Neutrophil (primary cell): ENCODE measurements around the gene SEC22A.

Experiments
- H3K27ac ChIP-seq: fragments of 200-600 bp; sonication (generic); 2 replicates; pipeline ENCODE4 v1.5.1; 2016; ENCODE audit warnings: mild to moderate bottlenecking, moderate library complexity
- H3K27me3 ChIP-seq: fragments of 200-600 bp; sonication (generic); 2 replicates; pipeline ENCODE4 v1.6.0; 2016; ENCODE audit warnings: mild to moderate bottlenecking
- H3K36me3 ChIP-seq: fragments of 200-600 bp; sonication (generic); 2 replicates; pipeline ENCODE4 v1.5.1; 2017
- H3K4me1 ChIP-seq, 2 experiments: fragments of 200-600 bp in 1 of 2; sonication (generic) in 1 of 2; 1 replicate in 1 of 2; 2 replicates in 1 of 2; pipeline versions ENCODE4 v1.5.1 to v1.6.1; 2013 to 2016; ENCODE audit warnings: low read depth in 1 of 2, low read length in 1 of 2, mild to moderate bottlenecking in 1 of 2, moderate library complexity in 1 of 2; ENCODE audit not compliant: control insufficient read depth in 1 of 2, insufficient read depth in 1 of 2
- H3K4me3 ChIP-seq, 2 experiments: fragments of 200-600 bp in 1 of 2; sonication (generic) in 1 of 2; 1 replicate in 1 of 2; 2 replicates in 1 of 2; pipeline ENCODE4 v1.5.1; 2013 to 2016; ENCODE audit warnings: low read depth in 1 of 2, low read length in 1 of 2, mild to moderate bottlenecking in 1 of 2, moderate library complexity in 1 of 2
- H3K9me3 ChIP-seq: fragments of 200-600 bp; sonication (generic); 2 replicates; pipeline ENCODE4 v1.5.1; 2016
- TF ChIP-seq, protein P1 (sequence below): fragments of 200-600 bp; sonication (generic); IDR thresholded peaks from 2 replicates; pipeline ENCODE4 v1.5.1; 2016; ENCODE audit warnings: antibody characterized with exemption

SEC22A gene

DNA sequence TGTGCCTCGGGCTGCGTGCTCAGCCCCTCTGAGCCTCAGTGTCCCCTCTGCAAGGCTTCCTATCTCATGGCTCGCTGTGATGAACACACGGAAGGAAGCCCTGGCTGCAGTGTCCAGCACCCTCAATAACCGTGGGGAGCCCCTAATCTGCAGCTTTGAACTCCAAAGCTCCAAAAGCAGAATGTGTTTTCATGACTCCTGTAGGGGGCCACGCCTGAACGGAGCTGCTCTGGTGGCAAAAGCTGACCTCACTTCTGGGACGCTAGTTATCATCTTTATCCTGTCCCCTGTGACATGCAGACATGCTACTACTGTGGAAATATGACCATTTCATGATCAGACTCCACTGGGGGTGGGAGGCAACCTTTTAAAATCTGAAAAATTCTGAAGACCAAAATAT, 98.8 kb downstream of the SEC22A start:
- no peaks in the 10 kb centered on the region for H3K4me1 ChIP-seq
- no peak overlapping the region for H3K27ac ChIP-seq
- no peaks in the 10 kb centered on the region for H3K36me3 ChIP-seq
- H3K27me3 ChIP-seq, result no peaks in the 10 kb centered on the region
- TF ChIP-seq, protein P1, sequence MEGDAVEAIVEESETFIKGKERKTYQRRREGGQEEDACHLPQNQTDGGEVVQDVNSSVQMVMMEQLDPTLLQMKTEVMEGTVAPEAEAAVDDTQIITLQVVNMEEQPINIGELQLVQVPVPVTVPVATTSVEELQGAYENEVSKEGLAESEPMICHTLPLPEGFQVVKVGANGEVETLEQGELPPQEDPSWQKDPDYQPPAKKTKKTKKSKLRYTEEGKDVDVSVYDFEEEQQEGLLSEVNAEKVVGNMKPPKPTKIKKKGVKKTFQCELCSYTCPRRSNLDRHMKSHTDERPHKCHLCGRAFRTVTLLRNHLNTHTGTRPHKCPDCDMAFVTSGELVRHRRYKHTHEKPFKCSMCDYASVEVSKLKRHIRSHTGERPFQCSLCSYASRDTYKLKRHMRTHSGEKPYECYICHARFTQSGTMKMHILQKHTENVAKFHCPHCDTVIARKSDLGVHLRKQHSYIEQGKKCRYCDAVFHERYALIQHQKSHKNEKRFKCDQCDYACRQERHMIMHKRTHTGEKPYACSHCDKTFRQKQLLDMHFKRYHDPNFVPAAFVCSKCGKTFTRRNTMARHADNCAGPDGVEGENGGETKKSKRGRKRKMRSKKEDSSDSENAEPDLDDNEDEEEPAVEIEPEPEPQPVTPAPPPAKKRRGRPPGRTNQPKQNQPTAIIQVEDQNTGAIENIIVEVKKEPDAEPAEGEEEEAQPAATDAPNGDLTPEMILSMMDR, result no peak
- H3K9me3 ChIP-seq, result no peaks in the 10 kb centered on the region
- H3K4me3 ChIP-seq, result no peak overlapping the region

DNA sequence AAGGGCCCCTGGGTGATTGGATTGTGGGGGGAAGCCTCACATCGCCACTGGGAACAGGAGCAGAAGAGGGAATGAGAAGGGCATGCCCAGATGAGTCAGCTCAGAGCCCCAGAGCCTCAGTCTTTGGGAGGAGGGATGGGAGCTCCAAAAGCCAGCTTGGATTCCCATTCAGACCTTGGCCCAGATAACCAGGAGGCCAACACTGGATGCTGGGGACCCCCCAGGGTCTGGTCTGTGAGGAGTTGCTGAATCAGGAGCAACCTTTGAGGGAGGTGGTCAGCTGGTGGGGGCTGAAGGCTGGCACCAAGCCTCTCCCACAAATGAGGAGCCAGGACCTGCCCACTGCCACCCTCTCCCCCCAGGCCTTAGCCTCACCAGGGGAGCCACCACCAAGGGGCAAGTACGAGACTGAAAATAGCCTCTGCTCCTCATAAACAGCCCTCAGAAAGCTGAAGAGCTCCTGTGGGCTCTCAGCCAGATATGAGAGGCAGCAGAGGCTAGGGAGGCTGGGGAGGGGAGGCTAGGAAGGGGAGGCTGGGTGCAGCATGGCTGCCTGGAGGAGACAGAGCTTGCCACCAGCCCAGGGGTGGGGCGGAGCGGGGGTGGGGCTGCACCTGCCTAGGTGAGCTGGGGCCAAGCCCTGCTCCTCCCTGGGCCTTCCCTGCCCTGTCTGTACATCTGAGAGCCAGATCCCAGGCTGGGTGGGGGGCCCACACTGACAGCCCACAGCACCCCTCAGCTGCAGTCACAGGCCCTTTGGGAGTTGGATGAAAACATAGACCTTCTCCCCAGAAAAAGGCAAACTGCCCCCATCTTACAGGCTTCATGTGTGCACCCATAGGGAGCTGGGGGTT, 99.8 kb downstream of the SEC22A start:
- Histone ChIP-seq H3K4me1 (no peaks in the 10 kb centered on the region), H3K27ac (no peak overlapping the region), H3K4me3 (no peak overlapping the region), H3K36me3 (no peaks in the 10 kb centered on the region), H3K9me3 (no peaks in the 10 kb centered on the region), H3K27me3 (peaks cover under 1% of the 10 kb centered on the region)
- TF ChIP-seq, protein P1, result no peak

DNA sequence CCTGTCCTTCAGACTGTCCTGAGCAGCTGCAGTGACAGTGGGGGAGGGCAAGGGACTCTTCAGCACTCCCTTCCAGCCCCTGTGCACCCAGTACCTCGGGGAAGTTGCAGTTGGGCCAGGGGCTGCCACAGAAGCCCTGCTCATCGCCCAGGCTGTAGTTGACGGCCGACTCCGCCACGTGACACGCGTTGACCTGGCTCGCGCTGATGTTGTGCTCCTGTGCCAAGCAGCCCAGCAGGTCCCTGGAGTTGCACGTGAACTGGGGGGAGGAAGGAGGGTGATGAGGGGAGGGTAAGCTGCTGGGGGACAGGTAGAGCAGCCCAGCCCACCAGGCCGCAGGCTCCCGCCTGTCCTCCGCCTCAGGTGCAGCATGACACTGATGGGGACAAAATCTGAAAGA, 101.2 kb downstream of the SEC22A start:
- H3K4me3 ChIP-seq, result no peak overlapping the region
- H3K9me3 ChIP-seq, result no peaks in the 10 kb centered on the region
- no peaks in the 10 kb centered on the region for H3K4me1 ChIP-seq
- no peaks in the 10 kb centered on the region for H3K36me3 ChIP-seq
- TF ChIP-seq, protein P1, result no peak
- H3K27me3 ChIP-seq, result peaks cover 7% of the 10 kb centered on the region
- no peak overlapping the region for H3K27ac ChIP-seq

DNA sequence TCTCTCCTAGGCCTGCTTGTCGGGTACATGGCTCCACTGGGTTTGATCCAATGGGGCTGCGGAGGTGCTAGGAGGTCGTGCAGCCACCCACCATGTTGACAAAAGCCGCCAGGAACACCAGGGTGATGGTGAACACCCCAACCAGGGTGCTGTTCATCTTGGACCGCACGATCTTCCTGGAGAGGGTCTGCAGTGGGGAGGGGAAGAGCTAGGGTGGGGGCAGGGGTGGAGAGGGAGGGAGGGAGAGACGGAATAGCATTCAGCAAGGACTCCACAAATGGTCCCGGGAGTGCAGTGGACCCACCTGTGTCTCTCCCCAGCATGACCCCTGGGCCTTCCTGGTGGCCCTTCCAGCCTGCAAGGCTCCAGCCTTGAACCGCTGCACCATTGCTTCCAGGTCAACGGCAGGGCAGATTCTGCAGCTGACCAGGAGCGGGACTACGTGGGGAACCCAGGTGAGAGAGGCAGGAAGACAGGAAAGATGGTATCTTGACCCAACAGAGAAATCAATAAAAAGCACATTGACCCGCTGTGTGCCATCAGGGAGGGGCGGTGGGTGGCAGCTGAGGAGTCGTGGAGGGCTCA, 102.3 kb downstream of the SEC22A start:
- Histone ChIP-seq H3K4me3 (no peak overlapping the region), H3K36me3 (no peaks in the 10 kb centered on the region), H3K27ac (no peak overlapping the region), H3K27me3 (peaks cover 7% of the 10 kb centered on the region), H3K4me1 (no peaks in the 10 kb centered on the region), H3K9me3 (no peaks in the 10 kb centered on the region)
- TF ChIP-seq, protein P1, result no peak

DNA sequence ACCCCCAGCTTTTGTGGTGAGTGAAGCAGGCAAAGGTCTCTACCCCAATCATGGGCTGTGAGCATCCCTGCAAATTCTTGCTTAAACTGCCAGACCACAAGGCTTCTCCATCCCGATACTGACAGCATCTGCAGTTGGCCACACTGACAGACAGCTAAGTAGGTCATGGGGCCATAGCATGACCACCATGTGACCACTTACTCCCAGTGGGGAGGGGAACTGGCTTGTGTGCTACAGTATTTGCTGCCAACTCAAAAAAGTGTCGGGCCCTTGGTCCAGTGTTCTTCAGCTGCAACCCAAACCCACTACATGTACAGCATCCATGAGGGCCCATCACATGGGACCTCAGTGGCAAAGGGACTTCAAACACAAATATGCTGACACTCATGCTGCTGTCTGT, 103.4 kb downstream of the SEC22A start:
- Histone ChIP-seq H3K27ac (no peak overlapping the region), H3K9me3 (no peaks in the 10 kb centered on the region), H3K4me1 (no peaks in the 10 kb centered on the region), H3K4me3 (no peak overlapping the region), H3K27me3 (peaks cover 7% of the 10 kb centered on the region), H3K36me3 (no peaks in the 10 kb centered on the region)
- TF ChIP-seq, protein P1, result no peak
